WTC11 (cell line): Measurements from ENCODE around the gene BIVM. TPM values are rescaled to one million over a fixed set of nuclear protein-coding genes. Genes with fewer than 3 reads are reported as not detected.

Experiments used
- ATAC-seq: fragments of 200-7000 bp; cut with Tn5 transposase; 2 replicates; pipeline ENCODE4 v1.10.0; 2021; ENCODE audit warnings: mild to moderate bottlenecking, moderate library complexity
- CTCF ChIA-PET: fragments of 300-600 bp; sonication (Branson Sonifier 250); formaldehyde crosslinking; loops from one replicate; lab custom pipeline; 2021; ENCODE audit warnings: antibody characterized with exemption; lab: Charles Lee
- POLR2A ChIA-PET: fragments of 350-600 bp; sonication (Branson Sonifier 250); formaldehyde crosslinking; loops from one replicate; lab custom pipeline; 2021; ENCODE audit warnings: antibody characterized with exemption; lab: Charles Lee
- DNase-seq: peaks from one replicate; pipeline ENCODE4 v3.0.0; 2021; ENCODE audit warnings: low spot score
- H3K27ac Mint-ChIP-seq: 2 replicates; pipeline ENCODE4 v1.8.0; 2021; ENCODE audit warnings: mixed read lengths
- H3K27me3 Mint-ChIP-seq: 2 replicates; pipeline ENCODE4 v1.8.0; 2021; ENCODE audit warnings: low read depth, mild to moderate bottlenecking, moderate library complexity, mixed read lengths
- H3K36me3 Mint-ChIP-seq: 2 replicates; pipeline ENCODE4 v1.8.0; 2021; ENCODE audit warnings: mixed read lengths
- H3K4me1 Mint-ChIP-seq: 2 replicates; pipeline ENCODE4 v1.8.0; 2022; ENCODE audit warnings: mixed read lengths
- H3K4me3 Mint-ChIP-seq: 2 replicates; pipeline ENCODE4 v1.8.0; 2021; ENCODE audit warnings: mild to moderate bottlenecking, moderate library complexity, mixed read lengths
- H3K9me3 Mint-ChIP-seq: 2 replicates; pipeline ENCODE4 v1.8.0; 2021; ENCODE audit warnings: mixed read lengths
- GTF2I ChIP-seq: fragments of 250-450 bp; sonication (Bioruptor Pico); conservative IDR thresholded peaks from 2 replicates; pipeline ENCODE4 v1.4.0; 2021; ENCODE audit warnings: mild to moderate bottlenecking
- HMGA2 ChIP-seq: fragments of 250-450 bp; sonication (Bioruptor Pico); IDR thresholded peaks from 2 replicates; pipeline ENCODE4 v1.4.0; 2021; ENCODE audit warnings: mild to moderate bottlenecking, moderate library complexity
- KAT7 ChIP-seq: sonication (generic); formaldehyde crosslinking; IDR thresholded peaks from 2 replicates; pipeline ENCODE4 v1.8.1; 2023; ENCODE audit warnings: missing genetic modification reagents, mild to moderate bottlenecking, borderline replicate concordance
- MYBL2 ChIP-seq: sonication (generic); formaldehyde crosslinking; IDR thresholded peaks from 2 replicates; pipeline ENCODE4 v1.8.1; 2023; ENCODE audit warnings: mild to moderate bottlenecking, moderate library complexity, missing genetic modification reagents
- NFE2L1 ChIP-seq: sonication (generic); formaldehyde crosslinking; IDR thresholded peaks from 2 replicates; pipeline ENCODE4 v1.8.1; 2023; ENCODE audit warnings: missing genetic modification reagents
- NR2C2 ChIP-seq: sonication (generic); formaldehyde crosslinking; IDR thresholded peaks from 2 replicates; pipeline ENCODE4 v1.8.0; 2022; ENCODE audit warnings: mild to moderate bottlenecking, missing genetic modification reagents
- SOX15 ChIP-seq: fragments of 250-450 bp; sonication (Bioruptor Pico); IDR thresholded peaks from 2 replicates; pipeline ENCODE4 v1.9.0; 2021; ENCODE audit warnings: mild to moderate bottlenecking
- SP1 ChIP-seq: sonication (generic); formaldehyde crosslinking; conservative IDR thresholded peaks from 2 replicates; pipeline ENCODE4 v1.8.1; 2022; ENCODE audit warnings: missing genetic modification reagents
- TEAD4 ChIP-seq: sonication (generic); formaldehyde crosslinking; IDR thresholded peaks from 2 replicates; pipeline ENCODE4 v1.8.0; 2022; ENCODE audit warnings: mild to moderate bottlenecking, missing genetic modification reagents
- ZNF121 ChIP-seq: sonication (generic); formaldehyde crosslinking; IDR thresholded peaks from 2 replicates; pipeline ENCODE4 v1.8.0; 2023; ENCODE audit warnings: missing genetic modification reagents
- ZNF219 ChIP-seq: sonication (generic); formaldehyde crosslinking; IDR thresholded peaks from 2 replicates; pipeline ENCODE4 v1.8.0; 2023; ENCODE audit warnings: missing genetic modification reagents, mild to moderate bottlenecking, borderline replicate concordance
- ZNF232 ChIP-seq: sonication (generic); formaldehyde crosslinking; IDR thresholded peaks from 2 replicates; pipeline ENCODE4 v1.8.0; 2022; ENCODE audit warnings: mild to moderate bottlenecking, missing genetic modification reagents
- ZNF423 ChIP-seq: fragments of 250-450 bp; sonication (Bioruptor Pico); IDR thresholded peaks from 2 replicates; pipeline ENCODE4 v2.1.2; 2022; ENCODE audit warnings: mild to moderate bottlenecking, moderate library complexity
- total RNA-seq: library from RNA; stranded (reverse); gene quantifications from 3 replicates; pipeline ENCODE4 v1.2.3, GENCODE V29; 2021
- TF ChIP-seq, protein P1 (sequence below): fragments of 250-450 bp; sonication (Bioruptor Pico); conservative IDR thresholded peaks from 2 replicates; pipeline ENCODE4 v1.9.0; 2021; ENCODE audit warnings: mild to moderate bottlenecking
- TF ChIP-seq, protein P2 (sequence below): fragments of 250-450 bp; sonication (Bioruptor Pico); IDR thresholded peaks from 2 replicates; pipeline ENCODE4 v1.9.0; 2021; ENCODE audit warnings: mild to moderate bottlenecking
- TF ChIP-seq, protein P3 (sequence below): sonication (generic); formaldehyde crosslinking; IDR thresholded peaks from 2 replicates; pipeline ENCODE4 v1.8.1; 2022; ENCODE audit warnings: mild to moderate bottlenecking, moderate library complexity, missing genetic modification reagents
- TF ChIP-seq, protein P4 (sequence below): sonication (generic); formaldehyde crosslinking; IDR thresholded peaks from 2 replicates; pipeline ENCODE4 v1.8.0; 2023; ENCODE audit warnings: missing genetic modification reagents, mild to moderate bottlenecking, borderline replicate concordance
- TF ChIP-seq, protein P5 (sequence below): sonication (generic); formaldehyde crosslinking; IDR thresholded peaks from 2 replicates; pipeline ENCODE4 v1.8.1; 2023; ENCODE audit warnings: mild to moderate bottlenecking, missing genetic modification reagents, borderline replicate concordance
- TF ChIP-seq, protein P6 (sequence below): sonication (generic); formaldehyde crosslinking; IDR thresholded peaks from 2 replicates; pipeline ENCODE4 v1.8.1; 2023; ENCODE audit warnings: mild to moderate bottlenecking, missing genetic modification reagents

The BIVM gene
- total RNA-seq, 1 experiment from 2014 or later = 10.2 TPM

DNA sequence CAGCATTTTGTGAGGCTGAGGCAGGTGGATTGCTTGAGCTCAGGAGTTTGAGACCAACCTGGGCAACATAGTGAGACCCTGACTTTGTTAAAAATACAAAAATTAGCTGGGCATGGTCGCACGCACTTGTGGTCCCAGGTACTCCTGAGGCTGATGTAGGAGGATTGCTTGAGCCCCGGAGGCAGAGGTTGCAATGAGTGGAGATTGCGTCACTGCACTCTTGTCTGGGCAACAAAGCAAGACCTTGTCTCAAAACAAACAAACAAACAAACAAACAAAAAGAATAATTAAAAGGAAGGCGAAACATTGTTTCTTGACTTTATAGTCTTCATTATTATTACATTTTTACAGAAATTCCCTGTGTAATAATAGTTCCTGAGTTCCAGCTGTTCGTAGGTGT is 15.9 kb downstream of the BIVM start (continued):
- TF ChIP-seq, protein P1, sequence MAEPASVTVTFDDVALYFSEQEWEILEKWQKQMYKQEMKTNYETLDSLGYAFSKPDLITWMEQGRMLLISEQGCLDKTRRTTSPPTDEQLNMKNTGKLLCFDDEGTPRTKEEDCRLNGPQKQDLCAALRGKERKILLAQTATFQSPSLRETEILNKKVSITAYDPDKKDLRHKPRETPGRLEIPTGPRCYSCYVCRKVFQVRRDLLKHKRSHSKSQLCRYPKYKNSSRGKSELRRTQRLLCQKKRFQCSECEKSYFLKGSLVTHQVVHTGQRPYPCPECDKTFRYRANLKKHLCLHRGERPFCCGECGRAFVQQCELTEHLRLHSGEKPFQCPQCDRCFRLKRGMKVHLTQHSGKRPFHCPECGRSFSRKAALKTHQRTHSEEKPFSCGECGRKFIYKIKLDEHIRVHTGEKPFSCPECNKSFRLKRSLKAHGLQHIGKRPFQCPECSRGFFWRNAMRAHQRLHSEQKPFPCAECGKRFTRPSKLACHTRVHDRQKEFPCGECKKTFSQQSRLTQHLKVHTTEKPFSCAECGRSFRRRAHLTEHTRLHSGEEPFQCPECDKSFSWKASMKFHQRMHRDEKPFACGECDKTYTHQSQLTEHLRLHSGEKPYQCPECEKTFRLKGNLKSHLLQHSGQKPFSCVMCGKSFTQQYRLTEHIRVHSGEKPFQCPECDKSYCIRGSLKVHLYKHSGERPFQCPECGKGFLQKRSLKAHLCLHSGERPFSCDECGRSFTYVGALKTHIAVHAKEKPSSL = no peak
- TF ChIP-seq SOX15 (no peak), SP1 (CRISPR knock-in tag) (no peak)

DNA sequence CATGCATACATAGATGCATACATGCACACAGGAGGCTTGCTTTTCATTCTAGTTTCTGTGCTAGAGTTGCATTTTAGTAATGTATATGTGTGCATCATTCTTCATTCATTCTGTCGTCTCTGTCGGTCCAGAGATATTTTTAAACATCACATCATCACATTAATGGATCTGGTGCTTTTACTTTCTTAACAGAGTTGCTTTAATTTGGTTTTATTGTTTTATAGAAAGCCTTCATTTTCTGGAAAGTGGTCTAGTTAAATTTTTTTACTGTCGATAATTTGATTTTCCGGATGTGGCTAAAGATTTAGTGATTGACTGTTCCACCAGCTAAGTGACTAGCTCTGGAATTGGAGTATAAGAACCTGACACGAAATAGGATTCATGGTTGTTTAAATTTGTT is 16.9 kb downstream of the BIVM start:
- TF ChIP-seq MYBL2 (CRISPR knock-in tag) = no peak
- no peak for TF ChIP-seq GTF2I (CRISPR knock-in tag)
- no peak for TF ChIP-seq NFE2L1 (CRISPR knock-in tag)
- TF ChIP-seq SP1 (CRISPR knock-in tag) = no peak
- TF ChIP-seq, protein P2, sequence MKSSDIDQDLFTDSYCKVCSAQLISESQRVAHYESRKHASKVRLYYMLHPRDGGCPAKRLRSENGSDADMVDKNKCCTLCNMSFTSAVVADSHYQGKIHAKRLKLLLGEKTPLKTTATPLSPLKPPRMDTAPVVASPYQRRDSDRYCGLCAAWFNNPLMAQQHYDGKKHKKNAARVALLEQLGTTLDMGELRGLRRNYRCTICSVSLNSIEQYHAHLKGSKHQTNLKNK = no peak
- no peak for TF ChIP-seq HMGA2 (CRISPR knock-in tag)
- TF ChIP-seq, protein P3, sequence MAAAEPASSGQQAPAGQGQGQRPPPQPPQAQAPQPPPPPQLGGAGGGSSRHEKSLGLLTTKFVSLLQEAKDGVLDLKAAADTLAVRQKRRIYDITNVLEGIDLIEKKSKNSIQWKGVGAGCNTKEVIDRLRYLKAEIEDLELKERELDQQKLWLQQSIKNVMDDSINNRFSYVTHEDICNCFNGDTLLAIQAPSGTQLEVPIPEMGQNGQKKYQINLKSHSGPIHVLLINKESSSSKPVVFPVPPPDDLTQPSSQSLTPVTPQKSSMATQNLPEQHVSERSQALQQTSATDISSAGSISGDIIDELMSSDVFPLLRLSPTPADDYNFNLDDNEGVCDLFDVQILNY (CRISPR knock-in tag) = no peak
- TF ChIP-seq, protein P4, sequence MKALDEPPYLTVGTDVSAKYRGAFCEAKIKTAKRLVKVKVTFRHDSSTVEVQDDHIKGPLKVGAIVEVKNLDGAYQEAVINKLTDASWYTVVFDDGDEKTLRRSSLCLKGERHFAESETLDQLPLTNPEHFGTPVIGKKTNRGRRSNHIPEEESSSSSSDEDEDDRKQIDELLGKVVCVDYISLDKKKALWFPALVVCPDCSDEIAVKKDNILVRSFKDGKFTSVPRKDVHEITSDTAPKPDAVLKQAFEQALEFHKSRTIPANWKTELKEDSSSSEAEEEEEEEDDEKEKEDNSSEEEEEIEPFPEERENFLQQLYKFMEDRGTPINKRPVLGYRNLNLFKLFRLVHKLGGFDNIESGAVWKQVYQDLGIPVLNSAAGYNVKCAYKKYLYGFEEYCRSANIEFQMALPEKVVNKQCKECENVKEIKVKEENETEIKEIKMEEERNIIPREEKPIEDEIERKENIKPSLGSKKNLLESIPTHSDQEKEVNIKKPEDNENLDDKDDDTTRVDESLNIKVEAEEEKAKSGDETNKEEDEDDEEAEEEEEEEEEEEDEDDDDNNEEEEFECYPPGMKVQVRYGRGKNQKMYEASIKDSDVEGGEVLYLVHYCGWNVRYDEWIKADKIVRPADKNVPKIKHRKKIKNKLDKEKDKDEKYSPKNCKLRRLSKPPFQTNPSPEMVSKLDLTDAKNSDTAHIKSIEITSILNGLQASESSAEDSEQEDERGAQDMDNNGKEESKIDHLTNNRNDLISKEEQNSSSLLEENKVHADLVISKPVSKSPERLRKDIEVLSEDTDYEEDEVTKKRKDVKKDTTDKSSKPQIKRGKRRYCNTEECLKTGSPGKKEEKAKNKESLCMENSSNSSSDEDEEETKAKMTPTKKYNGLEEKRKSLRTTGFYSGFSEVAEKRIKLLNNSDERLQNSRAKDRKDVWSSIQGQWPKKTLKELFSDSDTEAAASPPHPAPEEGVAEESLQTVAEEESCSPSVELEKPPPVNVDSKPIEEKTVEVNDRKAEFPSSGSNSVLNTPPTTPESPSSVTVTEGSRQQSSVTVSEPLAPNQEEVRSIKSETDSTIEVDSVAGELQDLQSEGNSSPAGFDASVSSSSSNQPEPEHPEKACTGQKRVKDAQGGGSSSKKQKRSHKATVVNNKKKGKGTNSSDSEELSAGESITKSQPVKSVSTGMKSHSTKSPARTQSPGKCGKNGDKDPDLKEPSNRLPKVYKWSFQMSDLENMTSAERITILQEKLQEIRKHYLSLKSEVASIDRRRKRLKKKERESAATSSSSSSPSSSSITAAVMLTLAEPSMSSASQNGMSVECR = no peak
- no peak for TF ChIP-seq TEAD4 (CRISPR knock-in tag)
- TF ChIP-seq ZNF232 = no peak
- no peak for TF ChIP-seq NR2C2
- TF ChIP-seq, all 79 proteins: peak for 0
- no peak for DNase-seq
- POLR2A ChIA-PET = no interaction called here
- no peak for ATAC-seq
- CTCF ChIA-PET = interaction anchor here (1.0 kb wide), 2 partner anchors 15 to 55 kb away, joined by 3 read pairs; no protein-coding TSS in a partner anchor
- H3K4me1 Mint-ChIP-seq = peaks cover 3% of the 10 kb centered on the region; the same call in 1 of the 2 replicates
- H3K4me3 Mint-ChIP-seq = no peak overlapping the region
- H3K27ac Mint-ChIP-seq = no peak overlapping the region
- H3K27me3 Mint-ChIP-seq = no peaks in the 10 kb centered on the region
- H3K36me3 Mint-ChIP-seq = peaks cover 11% of the 10 kb centered on the region
- H3K9me3 Mint-ChIP-seq = peaks cover 10% of the 10 kb centered on the region

DNA sequence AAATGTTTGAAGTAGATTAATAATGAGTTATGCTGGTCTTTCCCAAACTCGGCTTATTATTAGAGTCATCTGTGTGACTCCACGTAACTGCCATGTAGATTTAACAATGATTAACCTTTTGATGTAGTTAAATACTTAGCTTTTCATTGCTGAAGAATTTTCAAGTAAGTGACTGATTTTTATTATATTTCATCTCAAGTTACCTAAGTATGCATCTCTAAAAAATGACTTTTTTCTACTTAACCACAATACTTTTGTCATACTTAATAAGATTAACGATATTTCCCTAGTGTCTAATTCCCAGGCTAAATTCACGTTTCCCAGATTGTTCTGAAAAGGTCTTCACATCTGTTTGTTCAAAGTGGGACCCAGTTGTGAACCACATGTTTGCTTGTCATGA is 17.8 kb downstream of the BIVM start:
- CTCF ChIA-PET = no interaction called here
- Mint-ChIP-seq H3K27ac (no peak overlapping the region), H3K4me1 (peaks cover 3% of the 10 kb centered on the region; the same call in 1 of the 2 replicates)
- TF ChIP-seq ZNF121 (CRISPR knock-in tag) (no peak), ZNF219 (CRISPR knock-in tag) (no peak)
- TF ChIP-seq, all 79 proteins: peak for 0
- Mint-ChIP-seq H3K9me3 (peaks cover 5% of the 10 kb centered on the region; the same call in 1 of the 2 replicates), H3K27me3 (no peaks in the 10 kb centered on the region), H3K4me3 (no peak overlapping the region), H3K36me3 (peaks cover 5% of the 10 kb centered on the region)
- DNase-seq (no peak), ATAC-seq (no peak)
- POLR2A ChIA-PET = no interaction called here

DNA sequence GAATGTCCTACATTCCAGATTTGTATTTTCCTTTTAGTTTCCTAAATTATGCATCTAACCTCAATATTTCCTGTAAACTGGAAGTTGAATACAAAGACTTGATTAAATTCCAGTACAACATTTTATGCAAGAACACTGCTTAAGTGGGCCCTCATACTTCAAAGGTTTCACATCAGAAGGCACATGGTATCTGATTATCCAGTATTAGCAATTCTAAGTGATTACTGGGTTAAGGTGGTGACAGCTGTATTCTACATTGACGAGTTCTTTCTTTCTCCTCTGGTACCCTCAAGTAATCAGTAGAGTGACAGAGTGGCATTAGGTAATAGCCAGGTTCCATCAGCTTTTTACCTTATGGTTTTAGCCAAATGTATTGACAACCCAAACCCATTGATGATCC is 18.3 kb downstream of the BIVM start:
- ATAC-seq = no peak
- Mint-ChIP-seq H3K36me3 (peaks cover 5% of the 10 kb centered on the region), H3K27me3 (no peaks in the 10 kb centered on the region), H3K27ac (no peak overlapping the region), H3K4me1 (peaks cover 3% of the 10 kb centered on the region; the same call in 1 of the 2 replicates), H3K9me3 (no peaks in the 10 kb centered on the region), H3K4me3 (no peak overlapping the region)
- DNase-seq = no peak
- CTCF ChIA-PET = no interaction called here
- POLR2A ChIA-PET = no interaction called here
- TF ChIP-seq, protein P5, sequence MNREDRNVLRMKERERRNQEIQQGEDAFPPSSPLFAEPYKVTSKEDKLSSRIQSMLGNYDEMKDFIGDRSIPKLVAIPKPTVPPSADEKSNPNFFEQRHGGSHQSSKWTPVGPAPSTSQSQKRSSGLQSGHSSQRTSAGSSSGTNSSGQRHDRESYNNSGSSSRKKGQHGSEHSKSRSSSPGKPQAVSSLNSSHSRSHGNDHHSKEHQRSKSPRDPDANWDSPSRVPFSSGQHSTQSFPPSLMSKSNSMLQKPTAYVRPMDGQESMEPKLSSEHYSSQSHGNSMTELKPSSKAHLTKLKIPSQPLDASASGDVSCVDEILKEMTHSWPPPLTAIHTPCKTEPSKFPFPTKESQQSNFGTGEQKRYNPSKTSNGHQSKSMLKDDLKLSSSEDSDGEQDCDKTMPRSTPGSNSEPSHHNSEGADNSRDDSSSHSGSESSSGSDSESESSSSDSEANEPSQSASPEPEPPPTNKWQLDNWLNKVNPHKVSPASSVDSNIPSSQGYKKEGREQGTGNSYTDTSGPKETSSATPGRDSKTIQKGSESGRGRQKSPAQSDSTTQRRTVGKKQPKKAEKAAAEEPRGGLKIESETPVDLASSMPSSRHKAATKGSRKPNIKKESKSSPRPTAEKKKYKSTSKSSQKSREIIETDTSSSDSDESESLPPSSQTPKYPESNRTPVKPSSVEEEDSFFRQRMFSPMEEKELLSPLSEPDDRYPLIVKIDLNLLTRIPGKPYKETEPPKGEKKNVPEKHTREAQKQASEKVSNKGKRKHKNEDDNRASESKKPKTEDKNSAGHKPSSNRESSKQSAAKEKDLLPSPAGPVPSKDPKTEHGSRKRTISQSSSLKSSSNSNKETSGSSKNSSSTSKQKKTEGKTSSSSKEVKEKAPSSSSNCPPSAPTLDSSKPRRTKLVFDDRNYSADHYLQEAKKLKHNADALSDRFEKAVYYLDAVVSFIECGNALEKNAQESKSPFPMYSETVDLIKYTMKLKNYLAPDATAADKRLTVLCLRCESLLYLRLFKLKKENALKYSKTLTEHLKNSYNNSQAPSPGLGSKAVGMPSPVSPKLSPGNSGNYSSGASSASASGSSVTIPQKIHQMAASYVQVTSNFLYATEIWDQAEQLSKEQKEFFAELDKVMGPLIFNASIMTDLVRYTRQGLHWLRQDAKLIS (CRISPR knock-in tag) = no peak
- no peak for TF ChIP-seq NFE2L1 (CRISPR knock-in tag)
- TF ChIP-seq, protein P6, sequence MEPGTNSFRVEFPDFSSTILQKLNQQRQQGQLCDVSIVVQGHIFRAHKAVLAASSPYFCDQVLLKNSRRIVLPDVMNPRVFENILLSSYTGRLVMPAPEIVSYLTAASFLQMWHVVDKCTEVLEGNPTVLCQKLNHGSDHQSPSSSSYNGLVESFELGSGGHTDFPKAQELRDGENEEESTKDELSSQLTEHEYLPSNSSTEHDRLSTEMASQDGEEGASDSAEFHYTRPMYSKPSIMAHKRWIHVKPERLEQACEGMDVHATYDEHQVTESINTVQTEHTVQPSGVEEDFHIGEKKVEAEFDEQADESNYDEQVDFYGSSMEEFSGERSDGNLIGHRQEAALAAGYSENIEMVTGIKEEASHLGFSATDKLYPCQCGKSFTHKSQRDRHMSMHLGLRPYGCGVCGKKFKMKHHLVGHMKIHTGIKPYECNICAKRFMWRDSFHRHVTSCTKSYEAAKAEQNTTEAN (CRISPR knock-in tag) = no peak
- TF ChIP-seq ZNF423 (CRISPR knock-in tag) = no peak
- no peak for TF ChIP-seq KAT7 (CRISPR knock-in tag)
- TF ChIP-seq GTF2I (CRISPR knock-in tag) = no peak
- TF ChIP-seq SP1 (CRISPR knock-in tag) = no peak
